H9 (cell line): ENCODE measurements around the gene SH3GL1. TPM values are rescaled to one million over a fixed set of nuclear protein-coding genes. Genes with fewer than 3 reads are reported as not detected.

Experiments used
- DNase-seq: peaks from one replicate; pipeline ENCODE4 v3.0.0-alpha.2; 2017
- H2AFZ ChIP-seq: one replicate; pipeline ENCODE4 v1.6.1; 2013; ENCODE audit warnings: mild to moderate bottlenecking, low read length, control low read depth, moderate library complexity
- H2AK5ac ChIP-seq: 2 replicates; pipeline ENCODE4 v1.6.1; 2013; ENCODE audit warnings: low read length, control low read depth, mixed read lengths; ENCODE audit not compliant: insufficient read length
- H2BK120ac ChIP-seq: one replicate; pipeline ENCODE4 v1.6.1; 2013; ENCODE audit warnings: low read depth, mild to moderate bottlenecking, low read length, control low read depth, inconsistent platforms; ENCODE audit not compliant: poor library complexity, severe bottlenecking
- H2BK12ac ChIP-seq: 2 replicates; pipeline ENCODE4 v1.6.1; 2013; ENCODE audit warnings: low read length, control low read depth, mixed read lengths, low read depth; ENCODE audit not compliant: insufficient read length
- H2BK15ac ChIP-seq: 2 replicates; pipeline ENCODE4 v1.6.1; 2013; ENCODE audit warnings: low read depth, low read length, control low read depth
- H2BK20ac ChIP-seq: one replicate; pipeline ENCODE4 v1.6.1; 2013; ENCODE audit warnings: low read depth, mild to moderate bottlenecking, low read length, control low read depth, inconsistent platforms; ENCODE audit not compliant: poor library complexity, severe bottlenecking
- H2BK5ac ChIP-seq: 2 replicates; pipeline ENCODE4 v1.6.1; 2013; ENCODE audit warnings: low read length, control low read depth, mixed read lengths; ENCODE audit not compliant: insufficient read length
- H3K14ac ChIP-seq: 2 replicates; pipeline ENCODE4 v1.6.1; 2013; ENCODE audit warnings: low read length, control low read depth; ENCODE audit not compliant: insufficient read depth
- H3K18ac ChIP-seq: 2 replicates; pipeline ENCODE4 v1.6.1; 2013; ENCODE audit warnings: low read depth, mild to moderate bottlenecking, mixed read lengths, low read length, control low read depth; ENCODE audit not compliant: insufficient read length
- H3K23ac ChIP-seq: 2 replicates; pipeline ENCODE4 v1.6.1; 2013; ENCODE audit warnings: low read length, control low read depth, mixed read lengths, low read depth; ENCODE audit not compliant: insufficient read length
- H3K23me2 ChIP-seq: 2 replicates; pipeline ENCODE4 v1.6.1; 2013; ENCODE audit warnings: low read depth, mild to moderate bottlenecking, mixed read lengths, low read length, control low read depth; ENCODE audit not compliant: insufficient read length, poor library complexity, severe bottlenecking
- H3K27ac ChIP-seq: 2 replicates; pipeline ENCODE4 v1.5.1; 2013; ENCODE audit warnings: low read length, control low read depth, mixed read lengths, low read depth; ENCODE audit not compliant: insufficient read length
- H3K27me3 ChIP-seq: 2 replicates; pipeline ENCODE4 v1.6.1; 2013; ENCODE audit warnings: low read length, control low read depth, inconsistent platforms; ENCODE audit not compliant: insufficient read depth
- H3K4ac ChIP-seq: 2 replicates; pipeline ENCODE4 v1.6.1; 2013; ENCODE audit warnings: low read depth, mild to moderate bottlenecking, control low read depth, inconsistent platforms, low read length, moderate library complexity
- H3K4me1 ChIP-seq: 2 replicates; pipeline ENCODE4 v1.6.1; 2013; ENCODE audit warnings: low read length, control low read depth, inconsistent platforms; ENCODE audit not compliant: insufficient read depth
- H3K4me2 ChIP-seq: 2 replicates; pipeline ENCODE4 v1.6.1; 2013; ENCODE audit warnings: low read length, control low read depth, mixed read lengths; ENCODE audit not compliant: insufficient read length, insufficient read depth
- H3K56ac ChIP-seq: 2 replicates; pipeline ENCODE4 v1.6.1; 2013; ENCODE audit warnings: low read depth, mild to moderate bottlenecking, mixed read lengths, low read length, control low read depth; ENCODE audit not compliant: insufficient read length
- H3K79me1 ChIP-seq: 2 replicates; pipeline ENCODE4 v1.6.1; 2013; ENCODE audit warnings: low read depth, mild to moderate bottlenecking, moderate library complexity, low read length, control low read depth, inconsistent platforms; ENCODE audit not compliant: insufficient read depth, poor library complexity, severe bottlenecking
- H3K79me2 ChIP-seq: 2 replicates; pipeline ENCODE4 v1.6.1; 2013; ENCODE audit warnings: low read length, control low read depth, inconsistent platforms; ENCODE audit not compliant: insufficient read depth
- H3K9ac ChIP-seq: 2 replicates; pipeline ENCODE4 v1.6.1; 2013; ENCODE audit warnings: low read length, control low read depth, mixed read lengths; ENCODE audit not compliant: insufficient read length; ENCODE audit errors: extremely low read depth
- H3K9me3 ChIP-seq: one replicate; pipeline ENCODE4 v1.6.1; 2013; ENCODE audit warnings: low read depth, low read length, inconsistent platforms; ENCODE audit not compliant: control insufficient read depth
- H3T11ph ChIP-seq: one replicate; pipeline ENCODE4 v1.6.1; 2013; ENCODE audit warnings: mild to moderate bottlenecking, low read length, control low read depth, inconsistent platforms
- H4K20me1 ChIP-seq: one replicate; pipeline ENCODE4 v1.6.1; 2013; ENCODE audit not compliant: control insufficient read depth, insufficient read length, insufficient read depth
- H4K5ac ChIP-seq: 2 replicates; pipeline ENCODE4 v1.6.1; 2013; ENCODE audit warnings: low read depth, mild to moderate bottlenecking, mixed read lengths, low read length, control low read depth; ENCODE audit not compliant: insufficient read length
- H4K8ac ChIP-seq: replicated peaks from 2 replicates; pipeline ENCODE4 v1.6.1; 2013; ENCODE audit warnings: low read length, control low read depth, mixed read lengths, low read depth; ENCODE audit not compliant: insufficient read length
- H4K91ac ChIP-seq: 2 replicates; pipeline ENCODE4 v1.6.1; 2013; ENCODE audit warnings: low read depth, mild to moderate bottlenecking, moderate library complexity, mixed read lengths, low read length, control low read depth; ENCODE audit not compliant: insufficient read length
- H3K27ac Mint-ChIP-seq, 3 experiments: 2 replicates in 2 of 3; 3 replicates in 1 of 3; pipeline ENCODE4 v1.8.0; 2020 to 2021; ENCODE audit warnings: mixed read lengths in 3 of 3, mild to moderate bottlenecking in 1 of 3, moderate library complexity in 1 of 3
- H3K27me3 Mint-ChIP-seq: 2 replicates; pipeline ENCODE4 v1.8.0; 2021; ENCODE audit warnings: low read depth, mild to moderate bottlenecking, moderate library complexity, mixed read lengths
- H3K36me3 Mint-ChIP-seq, 3 experiments: 2 replicates in 2 of 3; 3 replicates in 1 of 3; pipeline ENCODE4 v1.8.0; 2020 to 2021; ENCODE audit warnings: low read depth in 3 of 3, mixed read lengths in 3 of 3; ENCODE audit not compliant: insufficient read depth in 1 of 3
- H3K4me1 Mint-ChIP-seq, 2 experiments: 2 replicates each; pipeline ENCODE4 v1.8.0; 2020; ENCODE audit warnings: mixed read lengths in 2 of 2
- H3K4me3 Mint-ChIP-seq, 2 experiments: 2 replicates in 1 of 2; 3 replicates in 1 of 2; pipeline ENCODE4 v1.8.0; 2020 to 2021; ENCODE audit warnings: mild to moderate bottlenecking in 2 of 2, mixed read lengths in 2 of 2, moderate library complexity in 1 of 2
- H3K9me3 Mint-ChIP-seq, 2 experiments: 2 replicates in 1 of 2; 3 replicates in 1 of 2; pipeline ENCODE4 v1.8.0; 2020; ENCODE audit warnings: mild to moderate bottlenecking in 2 of 2, mixed read lengths in 2 of 2, moderate library complexity in 1 of 2
- WGBS: extraction: QIAGEN DNeasy Blood & Tissue Kit; methylation state at CpG from one replicate; pipeline ENCODE4 v1.1.7; 2013; ENCODE audit warnings: missing lambda C conversion rate, low lambda C conversion rate, mixed read lengths; ENCODE audit not compliant: insufficient read length; ENCODE audit errors: extremely low coverage; 5-methylcytosine and 5-hydroxymethylcytosine counted together
- total RNA-seq: library from RNA; stranded (reverse); gene quantifications from 2 replicates; pipeline ENCODE4 v1.2.1, GENCODE V29; 2021
- TF ChIP-seq, protein P1 (sequence below): fragments of 200-600 bp; sonication (generic); conservative IDR thresholded peaks from 3 replicates; pipeline ENCODE4 v1.8.0; 2021; ENCODE audit warnings: antibody characterized with exemption, mild to moderate bottlenecking

The SH3GL1 gene
- total RNA-seq, 1 experiment from 2014 or later: 85.5 TPM

DNA sequence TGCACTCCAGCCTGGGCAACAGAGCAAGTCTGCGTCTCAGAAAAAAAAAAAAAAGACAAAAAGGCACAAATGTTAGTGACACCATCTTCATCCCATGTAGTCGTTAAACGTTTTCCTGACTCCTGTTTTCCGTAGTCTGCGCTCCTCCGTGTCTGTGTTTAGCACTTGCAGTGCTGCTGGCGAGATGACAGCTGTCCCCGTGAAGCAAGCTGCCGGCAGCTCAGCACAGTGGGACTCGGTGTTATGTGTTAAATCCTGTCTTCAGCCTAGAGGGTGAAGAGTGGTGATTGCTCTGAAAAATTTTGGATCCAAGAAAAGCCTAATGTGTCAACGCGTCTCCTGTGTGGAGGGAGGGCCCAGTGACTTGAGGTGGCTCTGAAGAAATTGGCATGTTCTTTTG is 38.9 kb upstream of the SH3GL1 start:
- Mint-ChIP-seq H3K36me3 (peaks cover 47 to 85% (median 73%) of the 10 kb centered on the region in 3 experiments), H3K4me3 (no peak overlapping the region), H3K27me3 (no peaks in the 10 kb centered on the region), H3K4me1 (peaks cover 4 to 5% of the 10 kb centered on the region in 2 experiments; a peak in 2 of 4 replicates), H3K27ac (peak overlapping the region in 1 of 3 experiments; percentile 63; a peak in 1 of 7 replicates), H3K9me3 (no peaks in the 10 kb centered on the region)
- peaks cover 7% of the 10 kb centered on the region for H3K79me1 ChIP-seq
- no peak overlapping the region for H3K56ac ChIP-seq
- H4K8ac ChIP-seq: no peak overlapping the region
- H2AFZ ChIP-seq: no peak overlapping the region
- H3K23ac ChIP-seq: no peak overlapping the region
- H3K27me3 ChIP-seq: no peaks in the 10 kb centered on the region
- H3K9me3 ChIP-seq: no peaks in the 10 kb centered on the region
- H2BK5ac ChIP-seq: no peak overlapping the region
- no peaks in the 10 kb centered on the region for H3K23me2 ChIP-seq
- H3K14ac ChIP-seq: no peak overlapping the region; the same call in 1 of the 2 replicates
- no peak overlapping the region for H2BK15ac ChIP-seq
- H3K18ac ChIP-seq: no peak overlapping the region
- peaks cover 2% of the 10 kb centered on the region for H4K20me1 ChIP-seq
- H2BK12ac ChIP-seq: no peak overlapping the region
- no peak for DNase-seq
- WGBS: no CpG with 5 or more reads among the region's 12 CpGs
- peaks cover 3% of the 10 kb centered on the region; the same call in 1 of the 2 replicates for H3K79me2 ChIP-seq
- no peak overlapping the region for H3K4me2 ChIP-seq
- TF ChIP-seq, protein P1, sequence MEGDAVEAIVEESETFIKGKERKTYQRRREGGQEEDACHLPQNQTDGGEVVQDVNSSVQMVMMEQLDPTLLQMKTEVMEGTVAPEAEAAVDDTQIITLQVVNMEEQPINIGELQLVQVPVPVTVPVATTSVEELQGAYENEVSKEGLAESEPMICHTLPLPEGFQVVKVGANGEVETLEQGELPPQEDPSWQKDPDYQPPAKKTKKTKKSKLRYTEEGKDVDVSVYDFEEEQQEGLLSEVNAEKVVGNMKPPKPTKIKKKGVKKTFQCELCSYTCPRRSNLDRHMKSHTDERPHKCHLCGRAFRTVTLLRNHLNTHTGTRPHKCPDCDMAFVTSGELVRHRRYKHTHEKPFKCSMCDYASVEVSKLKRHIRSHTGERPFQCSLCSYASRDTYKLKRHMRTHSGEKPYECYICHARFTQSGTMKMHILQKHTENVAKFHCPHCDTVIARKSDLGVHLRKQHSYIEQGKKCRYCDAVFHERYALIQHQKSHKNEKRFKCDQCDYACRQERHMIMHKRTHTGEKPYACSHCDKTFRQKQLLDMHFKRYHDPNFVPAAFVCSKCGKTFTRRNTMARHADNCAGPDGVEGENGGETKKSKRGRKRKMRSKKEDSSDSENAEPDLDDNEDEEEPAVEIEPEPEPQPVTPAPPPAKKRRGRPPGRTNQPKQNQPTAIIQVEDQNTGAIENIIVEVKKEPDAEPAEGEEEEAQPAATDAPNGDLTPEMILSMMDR: no peak
- H4K91ac ChIP-seq: no peak overlapping the region
- H3T11ph ChIP-seq: no peak overlapping the region
- no peak overlapping the region for H3K4ac ChIP-seq
- H4K5ac ChIP-seq: no peak overlapping the region
- H2BK120ac ChIP-seq: no peak overlapping the region
- no peaks in the 10 kb centered on the region for H3K4me1 ChIP-seq
- H3K27ac ChIP-seq: no peak overlapping the region
- no peak overlapping the region for H2AK5ac ChIP-seq
- no peak overlapping the region for H3K9ac ChIP-seq
- H2BK20ac ChIP-seq: no peak overlapping the region
